WERI-Rb-1 (cell line): ENCODE results near the gene IL27RA.
"Not testable (repeated sequence)": the region's sequence is repeated elsewhere in the genome, so short reads cannot be mapped to it uniquely, and the experiment has no call there.

Experiments
- DNase-seq: peaks from one replicate; pipeline ENCODE4 v3.0.0-alpha.2; 2020
- H3K27ac ChIP-seq: fragments of 250-450 bp; sonication (Bioruptor Pico); 2 replicates; pipeline ENCODE4 v1.5.1; 2020; ENCODE audit warnings: mild to moderate bottlenecking, moderate library complexity
- H3K27me3 ChIP-seq: fragments of 250-450 bp; sonication (Bioruptor Pico); 2 replicates; pipeline ENCODE4 v1.5.1; 2021; ENCODE audit warnings: mild to moderate bottlenecking, low read depth, moderate library complexity; ENCODE audit not compliant: insufficient read depth, severe bottlenecking
- H3K36me3 ChIP-seq: fragments of 250-450 bp; sonication (Bioruptor Pico); 2 replicates; pipeline ENCODE4 v1.5.1; 2020; ENCODE audit warnings: mild to moderate bottlenecking, moderate library complexity
- H3K4me3 ChIP-seq: 2 replicates; pipeline ENCODE4 v1.5.1; 2011; ENCODE audit warnings: low read depth, mild to moderate bottlenecking, control low read depth, low read length
- H3K9me3 ChIP-seq: fragments of 250-450 bp; sonication (Bioruptor Pico); 2 replicates; pipeline ENCODE4 v1.5.1; 2021; ENCODE audit warnings: mild to moderate bottlenecking, moderate library complexity; ENCODE audit not compliant: severe bottlenecking
- TF ChIP-seq, protein P1 (sequence below): IDR thresholded peaks from 2 replicates; pipeline ENCODE4 v1.5.1; 2011; ENCODE audit warnings: low read depth, mild to moderate bottlenecking, control low read depth, inconsistent platforms, low read length

IL27RA gene

DNA sequence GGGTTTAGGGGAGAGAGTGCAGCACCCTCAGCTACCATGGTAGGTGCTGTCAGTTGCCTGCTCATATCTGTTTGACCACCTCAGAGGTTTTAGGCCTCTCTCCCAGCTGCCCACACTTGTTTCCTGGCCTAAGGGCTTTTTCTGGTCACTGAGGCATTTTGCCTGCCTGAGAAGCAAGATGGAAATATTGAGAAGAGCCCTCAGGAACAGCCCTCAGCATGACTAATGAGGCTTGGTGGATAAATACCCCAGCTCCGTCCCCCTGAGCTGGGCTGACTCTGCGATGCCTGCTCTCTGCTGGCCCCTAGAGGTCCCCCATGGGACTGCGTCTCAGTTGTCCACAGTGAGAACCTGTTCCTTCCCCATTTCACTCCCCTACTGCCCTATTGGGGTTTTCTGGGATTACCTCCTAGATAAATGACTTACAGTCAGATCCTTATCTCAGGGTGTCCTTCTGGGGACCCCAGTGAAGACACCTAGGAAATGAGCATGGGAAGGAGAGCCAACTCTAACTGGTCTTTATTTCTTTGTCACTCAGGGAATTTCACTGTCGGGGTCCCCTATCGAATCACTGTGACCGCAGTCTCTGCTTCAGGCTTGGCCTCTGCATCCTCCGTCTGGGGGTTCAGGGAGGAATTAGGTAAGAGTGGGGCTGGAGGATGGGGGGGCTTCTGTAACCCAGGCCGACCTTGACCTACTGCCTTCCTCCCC is 17.0 kb downstream of the IL27RA start:
- Histone ChIP-seq H3K4me3 (no peak overlapping the region), H3K9me3 (peaks cover 3% of the 10 kb centered on the region), H3K27me3 (no peaks in the 10 kb centered on the region), H3K27ac (no peak overlapping the region), H3K36me3 (peaks cover 4% of the 10 kb centered on the region; the same call in 1 of the 2 replicates)
- TF ChIP-seq, protein P1, sequence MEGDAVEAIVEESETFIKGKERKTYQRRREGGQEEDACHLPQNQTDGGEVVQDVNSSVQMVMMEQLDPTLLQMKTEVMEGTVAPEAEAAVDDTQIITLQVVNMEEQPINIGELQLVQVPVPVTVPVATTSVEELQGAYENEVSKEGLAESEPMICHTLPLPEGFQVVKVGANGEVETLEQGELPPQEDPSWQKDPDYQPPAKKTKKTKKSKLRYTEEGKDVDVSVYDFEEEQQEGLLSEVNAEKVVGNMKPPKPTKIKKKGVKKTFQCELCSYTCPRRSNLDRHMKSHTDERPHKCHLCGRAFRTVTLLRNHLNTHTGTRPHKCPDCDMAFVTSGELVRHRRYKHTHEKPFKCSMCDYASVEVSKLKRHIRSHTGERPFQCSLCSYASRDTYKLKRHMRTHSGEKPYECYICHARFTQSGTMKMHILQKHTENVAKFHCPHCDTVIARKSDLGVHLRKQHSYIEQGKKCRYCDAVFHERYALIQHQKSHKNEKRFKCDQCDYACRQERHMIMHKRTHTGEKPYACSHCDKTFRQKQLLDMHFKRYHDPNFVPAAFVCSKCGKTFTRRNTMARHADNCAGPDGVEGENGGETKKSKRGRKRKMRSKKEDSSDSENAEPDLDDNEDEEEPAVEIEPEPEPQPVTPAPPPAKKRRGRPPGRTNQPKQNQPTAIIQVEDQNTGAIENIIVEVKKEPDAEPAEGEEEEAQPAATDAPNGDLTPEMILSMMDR, result peak; percentile 93
- peak; percentile 65 for DNase-seq

DNA sequence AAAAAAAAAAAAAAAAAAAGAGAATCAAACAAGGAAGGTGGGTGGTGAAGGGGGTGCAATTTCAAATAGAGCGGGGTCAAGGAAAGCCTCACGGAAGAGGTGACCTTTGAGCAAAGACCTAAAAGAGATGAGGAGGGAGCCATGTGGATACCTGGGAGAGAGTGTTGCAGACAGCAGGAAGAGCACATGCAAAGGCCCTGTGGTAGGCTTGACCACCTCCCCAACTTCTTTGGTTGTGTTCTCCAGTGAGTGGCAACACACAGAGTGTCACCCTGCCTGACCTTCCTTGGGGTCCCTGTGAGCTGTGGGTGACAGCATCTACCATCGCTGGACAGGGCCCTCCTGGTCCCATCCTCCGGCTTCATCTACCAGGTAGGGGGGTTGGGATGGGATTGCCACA is 18.9 kb downstream of the IL27RA start:
- Histone ChIP-seq H3K4me3 (no peak overlapping the region), H3K36me3 (peaks cover 4% of the 10 kb centered on the region; the same call in 1 of the 2 replicates), H3K9me3 (peaks cover 3% of the 10 kb centered on the region), H3K27me3 (no peaks in the 10 kb centered on the region), H3K27ac (no peak overlapping the region)
- DNase-seq, result no peak
- TF ChIP-seq, protein P1, result no peak

DNA sequence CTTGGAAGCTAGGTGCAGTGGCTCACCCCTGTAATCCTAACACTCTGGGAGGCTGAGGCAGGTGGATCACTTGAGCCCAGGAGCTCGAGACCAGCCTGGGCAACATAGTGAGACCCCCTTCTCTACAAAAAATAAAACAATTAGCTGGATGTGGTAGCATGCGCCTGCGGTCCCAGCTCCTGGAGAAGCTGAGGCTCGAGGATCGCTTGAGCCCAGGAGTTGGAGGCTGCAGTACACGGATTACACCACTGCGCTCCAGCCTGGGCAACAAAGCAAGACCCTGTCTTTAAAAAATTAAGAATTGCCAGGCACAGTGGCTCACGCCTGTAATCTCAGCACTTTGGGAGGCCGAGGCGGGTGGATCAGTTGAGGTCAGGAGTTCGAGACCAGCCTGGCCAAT is 19.4 kb downstream of the IL27RA start:
- not testable (repeated sequence) for H3K4me3 ChIP-seq, H3K27me3 ChIP-seq, DNase-seq, H3K9me3 ChIP-seq, H3K27ac ChIP-seq, H3K36me3 ChIP-seq

DNA sequence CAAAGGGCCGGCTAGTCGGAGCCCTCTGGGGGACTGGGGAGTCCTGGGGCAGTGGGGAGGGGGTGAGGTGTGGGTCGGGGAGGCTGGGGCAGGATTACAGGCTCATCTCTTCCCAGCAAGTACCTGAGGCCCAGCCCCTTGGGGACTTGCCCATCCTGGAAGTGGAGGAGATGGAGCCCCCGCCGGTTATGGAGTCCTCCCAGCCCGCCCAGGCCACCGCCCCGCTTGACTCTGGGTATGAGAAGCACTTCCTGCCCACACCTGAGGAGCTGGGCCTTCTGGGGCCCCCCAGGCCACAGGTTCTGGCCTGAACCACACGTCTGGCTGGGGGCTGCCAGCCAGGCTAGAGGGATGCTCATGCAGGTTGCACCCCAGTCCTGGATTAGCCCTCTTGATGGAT is 20.4 kb downstream of the IL27RA start:
- no peak overlapping the region for H3K4me3 ChIP-seq
- H3K27me3 ChIP-seq, result no peaks in the 10 kb centered on the region
- TF ChIP-seq, protein P1, result no peak
- H3K27ac ChIP-seq, result no peak overlapping the region
- peaks cover 4% of the 10 kb centered on the region; the same call in 1 of the 2 replicates for H3K36me3 ChIP-seq
- H3K9me3 ChIP-seq, result peaks cover 3% of the 10 kb centered on the region
- DNase-seq, result no peak

DNA sequence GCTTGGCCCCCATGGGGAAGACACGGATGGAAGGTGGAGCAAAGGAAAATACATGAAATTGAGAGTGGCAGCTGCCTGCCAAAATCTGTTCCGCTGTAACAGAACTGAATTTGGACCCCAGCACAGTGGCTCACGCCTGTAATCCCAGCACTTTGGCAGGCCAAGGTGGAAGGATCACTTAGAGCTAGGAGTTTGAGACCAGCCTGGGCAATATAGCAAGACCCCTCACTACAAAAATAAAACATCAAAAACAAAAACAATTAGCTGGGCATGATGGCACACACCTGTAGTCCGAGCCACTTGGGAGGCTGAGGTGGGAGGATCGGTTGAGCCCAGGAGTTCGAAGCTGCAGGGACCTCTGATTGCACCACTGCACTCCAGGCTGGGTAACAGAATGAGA is 20.9 kb downstream of the IL27RA start:
- Histone ChIP-seq H3K27ac (no peak overlapping the region), H3K9me3 (peaks cover 3% of the 10 kb centered on the region), H3K4me3 (no peak overlapping the region), H3K36me3 (peaks cover 4% of the 10 kb centered on the region; the same call in 1 of the 2 replicates), H3K27me3 (no peaks in the 10 kb centered on the region)
- no peak for DNase-seq
- TF ChIP-seq, protein P1, result no peak

DNA sequence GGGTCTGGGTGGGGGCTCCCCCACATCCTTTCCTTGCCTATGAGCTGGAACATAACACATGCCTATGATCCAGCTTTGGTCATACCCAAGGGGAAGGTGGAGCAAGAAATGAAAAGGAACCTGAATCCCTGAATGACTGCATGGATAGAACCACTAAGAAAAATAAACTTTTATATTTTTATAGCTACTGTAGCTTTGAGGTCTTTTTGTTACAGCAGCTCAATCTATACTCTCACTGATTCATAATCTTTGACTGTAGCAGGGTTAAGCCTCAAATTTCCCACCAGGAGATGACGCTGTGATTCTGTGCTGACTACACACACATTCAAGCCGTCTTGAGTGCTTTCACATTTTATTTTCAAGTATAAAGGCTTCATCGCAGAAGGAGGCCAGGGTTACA is 21.5 kb downstream of the IL27RA start:
- H3K36me3 ChIP-seq, result peaks cover 4% of the 10 kb centered on the region; the same call in 1 of the 2 replicates
- H3K4me3 ChIP-seq, result no peak overlapping the region
- no peaks in the 10 kb centered on the region for H3K27me3 ChIP-seq
- no peak overlapping the region for H3K27ac ChIP-seq
- DNase-seq, result no peak
- TF ChIP-seq, protein P1, result no peak
- peaks cover 3% of the 10 kb centered on the region for H3K9me3 ChIP-seq
